Peyer's patch (tissue), 4 donors: ENCODE results near the gene ALOX15B. TPM values are rescaled to one million over a fixed set of nuclear protein-coding genes. Genes with fewer than 3 reads are reported as not detected.

Experiments used
- DNase-seq, 3 donors: peaks; one replicate each; pipeline ENCODE4 v3.0.0-alpha.2; 2017 to 2019
- H3K27ac ChIP-seq, 4 donors: fragments of 200-600 bp; sonication (generic); one replicate each; pipeline ENCODE4 v1.5.1; 2016 to 2019
- H3K27me3 ChIP-seq, 2 donors: fragments of 200-600 bp; sonication (generic); one replicate each; pipeline ENCODE4 v1.5.1; 2019
- H3K36me3 ChIP-seq, 3 donors: fragments of 200-600 bp; sonication (generic); one replicate each; pipeline ENCODE4 v1.5.1; 2016 to 2019
- H3K4me1 ChIP-seq, 4 donors: fragments of 200-600 bp; sonication (generic); one replicate each; pipeline ENCODE4 v1.5.1; 2016 to 2019
- H3K4me3 ChIP-seq, 4 donors: fragments of 200-600 bp; sonication (generic); 1 replicate in 3 of 4; 2 replicates in 1 of 4; pipeline ENCODE4 v1.5.1; 2016 to 2019; ENCODE audit warnings: mild to moderate bottlenecking in 1 of 4
- H3K9me3 ChIP-seq, 4 donors: fragments of 200-600 bp; sonication (generic); one replicate each; pipeline ENCODE4 v1.5.1; 2016 to 2019; ENCODE audit warnings: mild to moderate bottlenecking in 1 of 4
- CTCF ChIP-seq, 6 experiments: fragments of 450-650 bp in 4 of 6; fragments of 200-600 bp in 2 of 6; sonication (generic) in 1 of 6; IDR thresholded peaks; one replicate each; pipeline ENCODE4 v1.5.1; 2017 to 2019; ENCODE audit warnings: antibody characterized with exemption in 6 of 6, mild to moderate bottlenecking in 3 of 6, moderate library complexity in 1 of 6
- POLR2A ChIP-seq, 2 donors: fragments of 450-650 bp; IDR thresholded peaks; one replicate each; pipeline ENCODE4 v1.5.1; 2017; ENCODE audit warnings: antibody characterized with exemption in 2 of 2, mild to moderate bottlenecking in 2 of 2, moderate library complexity in 2 of 2
- total RNA-seq, 4 donors: library from RNA; depleted of rRNA; stranded (reverse); fragments of >200 nt; gene quantifications; one replicate each; pipeline ENCODE4 v1.1.0, GENCODE V29; 2016

The ALOX15B gene
- total RNA-seq, 4 donors from 2014 or later: 0.70 to 4.1 (median 2.1) TPM

GRCh38 chr17:8084250-8084649, 45.4 kb downstream of the ALOX15B start:
- Histone ChIP-seq H3K27me3 (no peaks in the 10 kb centered on the region), H3K36me3 (no peaks in the 10 kb centered on the region), H3K9me3 (no peaks in the 10 kb centered on the region), H3K4me1 (peaks cover 0 to 14% (median 4%) of the 10 kb centered on the region in 4 donors), H3K4me3 (no peak overlapping the region), H3K27ac (no peak overlapping the region)
- no peak for TF ChIP-seq CTCF (IDR thresholded peaks at IDR 0.05)
- no peak for TF ChIP-seq POLR2A (IDR thresholded peaks at IDR 0.05)
- DNase-seq: no peak

GRCh38 chr17:8087075-8087951, 48.5 kb downstream of the ALOX15B start, which contains the start of gene ALOX12B:
TSS of gene ALOX12B (minus strand) at chr17:8087716. CDS start at chr17:8087442, 274 bp downstream.
- no peaks in the 10 kb centered on the region for H3K9me3 ChIP-seq
- TF ChIP-seq CTCF (IDR thresholded peaks at IDR 0.05): no peak
- TF ChIP-seq POLR2A (IDR thresholded peaks at IDR 0.05): no peak
- no peaks in the 10 kb centered on the region for H3K36me3 ChIP-seq
- H3K4me3 ChIP-seq: no peak within 1 kb of the TSS
- no peak for DNase-seq
- no peaks in the 10 kb centered on the region for H3K4me1 ChIP-seq
- no peaks in the 10 kb centered on the region for H3K27me3 ChIP-seq
- H3K27ac ChIP-seq: no peak within 1 kb of the TSS

GRCh38 chr17:8087952-8088230, 49.0 kb downstream of the ALOX15B start:
- no peaks in the 10 kb centered on the region for H3K9me3 ChIP-seq
- H3K4me1 ChIP-seq: no peaks in the 10 kb centered on the region
- H3K27ac ChIP-seq: no peak overlapping the region
- H3K36me3 ChIP-seq: no peaks in the 10 kb centered on the region
- no peak for DNase-seq
- no peak for TF ChIP-seq POLR2A (IDR thresholded peaks at IDR 0.05)
- no peak for TF ChIP-seq CTCF (IDR thresholded peaks at IDR 0.05)
- no peaks in the 10 kb centered on the region for H3K27me3 ChIP-seq
- no peak overlapping the region for H3K4me3 ChIP-seq

DNA sequence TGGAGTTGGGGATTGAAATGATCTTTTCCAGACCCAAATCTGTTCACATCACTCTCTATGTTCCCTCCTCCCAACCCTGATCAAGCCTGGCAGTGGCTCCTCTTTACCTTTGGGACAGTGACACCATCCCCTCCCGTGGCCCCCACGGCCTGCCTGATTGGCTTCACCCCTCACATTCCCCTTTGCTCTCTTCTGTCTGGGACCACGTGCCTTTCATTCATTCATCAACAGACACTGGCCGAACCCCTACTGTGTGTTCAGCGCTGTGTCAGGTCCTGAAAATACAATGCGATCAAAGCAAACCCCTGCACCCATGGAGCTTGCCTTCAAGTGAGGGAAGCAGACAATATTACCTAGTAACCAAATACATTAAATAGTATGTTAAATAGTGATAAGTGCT, 50.9 kb downstream of the ALOX15B start:
- Histone ChIP-seq H3K27me3 (no peaks in the 10 kb centered on the region), H3K9me3 (no peaks in the 10 kb centered on the region), H3K36me3 (no peaks in the 10 kb centered on the region), H3K4me3 (no peak overlapping the region), H3K4me1 (no peaks in the 10 kb centered on the region), H3K27ac (no peak overlapping the region)
- TF ChIP-seq CTCF (IDR thresholded peaks at IDR 0.05) (no peak), POLR2A (IDR thresholded peaks at IDR 0.05) (no peak)
- DNase-seq: no peak

- no peaks in the 10 kb centered on the region for H3K27me3 ChIP-seq
- peak in 2 of 3 donors; percentile 70 to 74 for DNase-seq
- no peak overlapping the region for H3K27ac ChIP-seq
- no peaks in the 10 kb centered on the region for H3K9me3 ChIP-seq
- H3K4me1 ChIP-seq: no peaks in the 10 kb centered on the region
- TF ChIP-seq POLR2A (IDR thresholded peaks at IDR 0.05) (no peak), CTCF (IDR thresholded peaks at IDR 0.05) (no peak)
- no peak overlapping the region for H3K4me3 ChIP-seq
- H3K36me3 ChIP-seq: no peaks in the 10 kb centered on the region
These were observed 52.3 kb downstream of the ALOX15B start for GRCh38 chr17:8091033-8091687.
